SK-N-SH (cell line): ENCODE data around the gene CD101. TPM values are rescaled to one million over a fixed set of nuclear protein-coding genes. Genes with fewer than 3 reads are reported as not detected.

Experiments
- CTCF ChIA-PET: fragments of 300-600, 350-600 bp; formaldehyde crosslinking; extraction: SDS; loops from one replicate; lab custom pipeline; 2021; lab: Yijun Ruan, JAX
- POLR2A ChIA-PET: fragments of 350-600 bp; sonication (Branson Sonifier 250); formaldehyde crosslinking; extraction: SDS; loops from one replicate; lab custom pipeline; 2020; ENCODE audit warnings: antibody characterized with exemption, inconsistent platforms; lab: Yijun Ruan, JAX
- DNase-seq: peaks from one replicate; pipeline ENCODE4 v3.0.0; 2012
- H2AFZ ChIP-seq: fragments of 200-600 bp; sonication (generic); 2 replicates; pipeline ENCODE4 v1.8.1; 2016; ENCODE audit warnings: antibody characterized with exemption, mild to moderate bottlenecking, low read depth
- H3F3A ChIP-seq: fragments of 200-600 bp; sonication (generic); replicated peaks from 2 replicates; pipeline ENCODE3; 2016; ENCODE audit warnings: antibody characterized with exemption, mild to moderate bottlenecking; ENCODE audit not compliant: insufficient read depth
- H3K27ac ChIP-seq, 2 experiments: fragments of 200-500 bp in 1 of 2; fragments of 200-600 bp in 1 of 2; sonication (Bioruptor generic) in 1 of 2; sonication (generic), shearing (Covaris generic) in 1 of 2; 2 replicates each; pipeline versions ENCODE4 v1.5.1 to v1.6.1; 2014 to 2016; ENCODE audit warnings: low read depth in 2 of 2, inconsistent platforms in 1 of 2, low read length in 1 of 2, mild to moderate bottlenecking in 1 of 2, mixed read lengths in 1 of 2
- H3K27me3 ChIP-seq: fragments of 200-600 bp; sonication (generic), shearing (Covaris generic); 2 replicates; pipeline ENCODE4 v1.6.1; 2016; ENCODE audit warnings: mixed run types; ENCODE audit not compliant: insufficient read depth
- H3K36me3 ChIP-seq, 2 experiments: fragments of 200-500 bp in 1 of 2; fragments of 200-600 bp in 1 of 2; sonication (Bioruptor generic) in 1 of 2; sonication (generic) in 1 of 2; replicated peaks in 1 of 2; 2 replicates each; pipeline versions ENCODE3 to v1.5.1; 2014 to 2016; ENCODE audit warnings: low read length in 1 of 2, mild to moderate bottlenecking in 1 of 2; ENCODE audit not compliant: insufficient read depth in 2 of 2, control insufficient read depth in 1 of 2
- H3K4me1 ChIP-seq, 2 experiments: fragments of 200-500 bp in 1 of 2; fragments of 200-600 bp in 1 of 2; sonication (Bioruptor generic) in 1 of 2; sonication (generic), shearing (Covaris generic) in 1 of 2; 2 replicates each; pipeline versions ENCODE4 v1.5.1 to v1.6.1; 2014 to 2016; ENCODE audit warnings: low read depth in 1 of 2, low read length in 1 of 2, mixed run types in 1 of 2; ENCODE audit not compliant: insufficient read depth in 2 of 2, control insufficient read depth in 1 of 2
- H3K4me2 ChIP-seq: fragments of 200-600 bp; sonication (generic), shearing (Covaris generic); 2 replicates; pipeline ENCODE4 v1.6.1; 2017; ENCODE audit warnings: mixed run types
- H3K4me3 ChIP-seq, 2 experiments: fragments of 200-500 bp in 1 of 2; fragments of 200-600 bp in 1 of 2; sonication (Bioruptor generic) in 1 of 2; sonication (generic), shearing (Covaris generic) in 1 of 2; 2 replicates each; pipeline versions ENCODE4 v1.5.1 to v1.8.1; 2014 to 2016; ENCODE audit warnings: low read depth in 2 of 2, inconsistent platforms in 1 of 2, low read length in 1 of 2, mild to moderate bottlenecking in 1 of 2, mixed read lengths in 1 of 2, moderate library complexity in 1 of 2
- H3K79me2 ChIP-seq: fragments of 200-600 bp; sonication (generic); 2 replicates; pipeline ENCODE4 v1.8.1; 2017; ENCODE audit warnings: mild to moderate bottlenecking; ENCODE audit not compliant: insufficient read depth
- H3K9ac ChIP-seq: fragments of 200-600 bp; sonication (generic); 2 replicates; pipeline ENCODE4 v1.6.1; 2017; ENCODE audit warnings: mixed run types
- H3K9me2 ChIP-seq: fragments of 200-600 bp; sonication (generic); 2 replicates; pipeline ENCODE4 v1.6.1; 2017; ENCODE audit warnings: mixed run types
- H3K9me3 ChIP-seq: fragments of 200-600 bp; sonication (generic); 2 replicates; pipeline ENCODE4 v1.6.1; 2017; ENCODE audit warnings: mixed run types, mild to moderate bottlenecking, moderate library complexity
- H4K20me1 ChIP-seq: fragments of 200-600 bp; sonication (generic); 2 replicates; pipeline ENCODE4 v1.6.1; 2017; ENCODE audit warnings: mild to moderate bottlenecking, mixed run types; ENCODE audit not compliant: insufficient read depth
- ELF1 ChIP-seq: IDR thresholded peaks from 2 replicates; pipeline ENCODE4 v1.4.0; 2012
- EP300 ChIP-seq, 2 experiments: IDR thresholded peaks; 2 replicates each; pipeline versions ENCODE4 v1.4.0 to v1.6.1; 2012; ENCODE audit warnings: borderline replicate concordance in 1 of 2, low read depth in 1 of 2, low read length in 1 of 2
- EZH2phosphoT487 ChIP-seq: fragments of 200-600 bp; sonication (generic); IDR thresholded peaks from 2 replicates; pipeline ENCODE4 v1.6.1; 2017; ENCODE audit warnings: low read depth, mixed run types, mild to moderate bottlenecking, antibody characterized with exemption, moderate library complexity, borderline replicate concordance
- FOSL2 ChIP-seq: IDR thresholded peaks from 2 replicates; pipeline ENCODE4 v1.4.0; 2012; ENCODE audit warnings: low read depth, mild to moderate bottlenecking, moderate library complexity, borderline replicate concordance
- FOXM1 ChIP-seq: IDR thresholded peaks from 2 replicates; pipeline ENCODE4 v1.4.0; 2012; ENCODE audit warnings: low read depth, mild to moderate bottlenecking
- MEF2A ChIP-seq: IDR thresholded peaks from 2 replicates; pipeline ENCODE4 v1.4.0; 2012; ENCODE audit warnings: low read depth, borderline replicate concordance
- NRF1 ChIP-seq: IDR thresholded peaks from 2 replicates; pipeline ENCODE4 v1.6.1; 2012; ENCODE audit warnings: low read depth, mild to moderate bottlenecking, low read length
- POLR2AphosphoS5 ChIP-seq: IDR thresholded peaks from 2 replicates; pipeline ENCODE4 v1.6.1; 2012; ENCODE audit warnings: low read depth, low read length
- RCOR1 ChIP-seq: fragments of 150-350 bp; IDR thresholded peaks from 2 replicates; pipeline ENCODE4 v1.6.1; 2017; ENCODE audit warnings: antibody characterized with exemption, low read length
- RFX5 ChIP-seq: IDR thresholded peaks from 2 replicates; pipeline ENCODE4 v1.6.1; 2012; ENCODE audit warnings: mild to moderate bottlenecking, improper control_type of control experiment, low read length
- TEAD4 ChIP-seq: IDR thresholded peaks from 2 replicates; pipeline ENCODE4 v1.4.0; 2012; ENCODE audit warnings: mild to moderate bottlenecking, borderline replicate concordance; ENCODE audit not compliant: insufficient read depth
- YY1 ChIP-seq: IDR thresholded peaks from 2 replicates; pipeline ENCODE4 v1.4.0; 2012; ENCODE audit warnings: low read depth, mild to moderate bottlenecking
- WGBS: methylation state at CpG from one replicate; pipeline ENCODE4 v1.1.6; 2017; ENCODE audit warnings: low lambda C conversion rate; 5-methylcytosine and 5-hydroxymethylcytosine counted together
- polyA plus RNA-seq, 3 experiments: library from polyadenylated mRNA; depleted of rRNA; stranded (reverse); fragments of >200 nt; gene quantifications; 2 replicates each; pipeline ENCODE4 v1.2.3, GENCODE V29; 2012
- TF ChIP-seq, protein P1 (sequence below): fragments of 150-350 bp; IDR thresholded peaks from 2 replicates; pipeline ENCODE4 v1.6.1; 2016; ENCODE audit warnings: mild to moderate bottlenecking, low read depth, low read length
- TF ChIP-seq, protein P2 (sequence below): IDR thresholded peaks from 2 replicates; pipeline ENCODE4 v1.4.0; 2012; ENCODE audit warnings: low read depth
- TF ChIP-seq, protein P3 (sequence below): IDR thresholded peaks from 2 replicates; pipeline ENCODE4 v1.4.0; 2012; ENCODE audit warnings: low read depth, borderline replicate concordance
- TF ChIP-seq, protein P4 (sequence below): fragments of 150-350 bp; IDR thresholded peaks from 2 replicates; pipeline ENCODE4 v1.6.1; 2017; ENCODE audit warnings: antibody characterized with exemption, low read length, low read depth, borderline replicate concordance
- TF ChIP-seq, protein P5 (sequence below): fragments of 200-600 bp; sonication (generic); IDR thresholded peaks from 2 replicates; pipeline ENCODE4 v1.6.1; 2017; ENCODE audit warnings: antibody characterized with exemption, mild to moderate bottlenecking, moderate library complexity

CD101 gene
- polyA plus RNA-seq, 1 of the 3 experiments (the other 2 are of a cell fraction), result 0.16 TPM

DNA sequence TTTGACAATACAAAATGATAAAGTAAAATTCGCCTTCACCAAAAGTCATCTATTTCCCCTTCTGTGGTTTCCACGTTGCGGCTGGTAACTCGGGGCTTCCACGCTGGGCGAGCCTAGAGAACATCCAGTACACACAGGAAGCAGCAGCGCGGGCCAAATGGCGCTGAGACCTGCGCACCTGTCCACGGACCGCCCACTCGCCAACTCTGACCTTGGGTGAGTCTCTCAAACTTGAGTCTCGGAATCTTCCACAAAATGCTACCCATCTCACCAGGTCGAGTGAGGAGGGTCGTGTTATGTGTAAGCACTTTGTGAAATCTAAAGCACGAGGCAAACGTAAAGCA is 57.7 kb downstream of the CD101 start:
- Histone ChIP-seq H3K4me2 (peak overlapping the region; percentile 84), H4K20me1 (no peaks in the 10 kb centered on the region), H3K9ac (peak overlapping the region; percentile 60), H3K27ac (peak overlapping the region; percentile 52 to 83; a peak in 3 of 4 replicates), H3K4me1 (peaks cover 7 to 13% of the 10 kb centered on the region in 2 experiments; a peak in 3 of 4 replicates), H3K9me2 (no peaks in the 10 kb centered on the region), H3K79me2 (peaks cover 8% of the 10 kb centered on the region), H3K4me3 (peak overlapping the region; percentile 76 to 91), H3K36me3 (peaks cover 6 to 9% of the 10 kb centered on the region in 2 experiments), H3K9me3 (no peaks in the 10 kb centered on the region), H3F3A (peaks cover 4% of the 10 kb centered on the region), H3K27me3 (no peaks in the 10 kb centered on the region), H2AFZ (peak overlapping the region; percentile 93)
- DNase-seq, result no peak
- whole genome bisulfite sequencing, result 2% methylated on average over 15 of the region's 18 CpGs
- TF ChIP-seq, protein P1, sequence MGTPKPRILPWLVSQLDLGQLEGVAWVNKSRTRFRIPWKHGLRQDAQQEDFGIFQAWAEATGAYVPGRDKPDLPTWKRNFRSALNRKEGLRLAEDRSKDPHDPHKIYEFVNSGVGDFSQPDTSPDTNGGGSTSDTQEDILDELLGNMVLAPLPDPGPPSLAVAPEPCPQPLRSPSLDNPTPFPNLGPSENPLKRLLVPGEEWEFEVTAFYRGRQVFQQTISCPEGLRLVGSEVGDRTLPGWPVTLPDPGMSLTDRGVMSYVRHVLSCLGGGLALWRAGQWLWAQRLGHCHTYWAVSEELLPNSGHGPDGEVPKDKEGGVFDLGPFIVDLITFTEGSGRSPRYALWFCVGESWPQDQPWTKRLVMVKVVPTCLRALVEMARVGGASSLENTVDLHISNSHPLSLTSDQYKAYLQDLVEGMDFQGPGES, result no peak
- TF ChIP-seq, protein P2, sequence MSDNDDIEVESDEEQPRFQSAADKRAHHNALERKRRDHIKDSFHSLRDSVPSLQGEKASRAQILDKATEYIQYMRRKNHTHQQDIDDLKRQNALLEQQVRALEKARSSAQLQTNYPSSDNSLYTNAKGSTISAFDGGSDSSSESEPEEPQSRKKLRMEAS, result 0 out of 2 replicates have a peak, but pooled peaks have one; percentile 22
- TF ChIP-seq NRF1 (peak; percentile 40; the same call in 1 of the 2 replicates), ELF1 (0 out of 2 replicates have a peak, but pooled peaks have one; percentile 33)
- CTCF ChIA-PET, result interaction anchor here (0.8 to 5.7 kb wide), 12 partner anchors 9 to 575 kb away, joined by 3 to 42 read pairs (median 4); no protein-coding TSS in a partner anchor
- POLR2A ChIA-PET, result interaction anchor here (0.9 kb wide), 1 partner anchor 234 kb away, joined by 3 read pairs; no protein-coding TSS in a partner anchor

DNA sequence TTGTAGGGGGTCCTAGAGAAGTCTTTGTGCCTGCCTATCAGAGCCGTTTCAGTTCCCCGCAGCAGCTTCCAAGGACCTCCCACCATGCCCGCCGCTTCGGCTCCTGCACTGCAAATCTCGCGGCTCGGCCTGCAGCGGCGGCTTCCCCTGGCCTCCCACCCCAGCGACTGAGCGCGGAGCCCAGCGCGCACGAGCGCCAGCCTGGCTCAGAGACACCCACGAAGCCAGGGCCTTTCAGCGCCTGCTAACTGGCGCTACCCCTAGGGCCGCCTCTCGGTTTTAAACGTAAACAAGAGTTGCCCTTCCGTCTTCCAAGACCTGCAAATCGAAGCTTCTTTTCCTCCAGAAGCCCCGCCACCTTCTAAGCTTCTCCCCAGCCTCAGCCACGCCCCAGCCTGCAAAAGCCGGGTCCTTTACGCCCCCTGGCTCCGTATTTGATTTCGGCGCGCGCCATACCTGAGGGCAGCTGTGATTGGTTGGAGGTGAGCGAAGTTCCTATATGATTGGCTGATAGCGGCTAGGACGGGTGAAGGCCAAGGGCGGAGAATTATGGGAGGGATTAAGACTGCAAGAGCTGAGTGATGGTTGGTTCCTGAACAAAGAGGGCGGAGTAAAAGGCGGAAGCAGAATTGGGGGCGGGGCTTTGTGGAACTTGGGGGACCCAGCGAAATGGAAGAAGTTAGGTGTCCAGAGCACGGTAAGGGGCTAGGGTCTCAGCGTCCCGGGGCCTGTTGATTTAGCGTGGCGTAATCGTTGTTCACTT is 58.3 kb downstream of the CD101 start, which contains the start of gene TTF2:
Gene TTF2 (plus strand): TSS at position 649 of the 763 bp plus-strand sequence. CDS start 21 bp downstream, at position 670.
- Histone ChIP-seq H3K9me2 (no peaks in the 10 kb centered on the region), H3K9ac (peak within 1 kb of the TSS; percentile 70), H3K4me2 (peak within 1 kb of the TSS; percentile 84), H3K9me3 (no peaks in the 10 kb centered on the region), H4K20me1 (no peaks in the 10 kb centered on the region), H3K4me3 (peak within 1 kb of the TSS; percentile 76 to 91), H3K36me3 (peaks cover 6 to 9% of the 10 kb centered on the region in 2 experiments), H2AFZ (peak within 1 kb of the TSS; percentile 93), H3K27me3 (no peaks in the 10 kb centered on the region), H3K4me1 (peaks cover 7 to 13% of the 10 kb centered on the region in 2 experiments; a peak in 3 of 4 replicates), H3K27ac (peak within 1 kb of the TSS; percentile 53 to 83; a peak in 3 of 4 replicates), H3K79me2 (peaks cover 8% of the 10 kb centered on the region), H3F3A (peaks cover 4% of the 10 kb centered on the region)
- WGBS, result under 1% methylated on average over 31 of the region's 48 CpGs
- peak; percentile 96 for DNase-seq
- ChIA-PET CTCF (interaction anchor here (0.6 to 5.7 kb wide), 14 partner anchors 8 to 836 kb away, joined by 3 to 42 read pairs (median 3); partner anchors contain the start of gene TRIM45), POLR2A (interaction anchor here (0.5 to 1.1 kb wide), 7 partner anchors 139 to 1063 kb away, joined by 3 to 5 read pairs (median 3); partner anchors contain the start of gene IGSF3)
- TF ChIP-seq YY1 (no peak), EZH2phosphoT487 (no peak), TEAD4 (no peak), MEF2A (no peak), EP300 (IDR thresholded peaks at IDR 0.05; ENCODE audit: borderline replicate concordance in 1 of 2, low read depth in 1 of 2, low read length in 1 of 2) (no peak), ELF1 (peak; percentile 83; the same call in 1 of the 2 replicates), FOSL2 (no peak), FOXM1 (peak; percentile 91), POLR2AphosphoS5 (peak; percentile 49), RFX5 (peak; percentile 46; the same call in 1 of the 2 replicates), RCOR1 (no peak), NRF1 (no peak)
- TF ChIP-seq, protein P2, result no peak; the same call in 1 of the 2 replicates
- TF ChIP-seq, protein P3, sequence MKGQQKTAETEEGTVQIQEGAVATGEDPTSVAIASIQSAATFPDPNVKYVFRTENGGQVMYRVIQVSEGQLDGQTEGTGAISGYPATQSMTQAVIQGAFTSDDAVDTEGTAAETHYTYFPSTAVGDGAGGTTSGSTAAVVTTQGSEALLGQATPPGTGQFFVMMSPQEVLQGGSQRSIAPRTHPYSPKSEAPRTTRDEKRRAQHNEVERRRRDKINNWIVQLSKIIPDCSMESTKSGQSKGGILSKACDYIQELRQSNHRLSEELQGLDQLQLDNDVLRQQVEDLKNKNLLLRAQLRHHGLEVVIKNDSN, result no peak
- TF ChIP-seq, protein P1, result peak; percentile 64
- TF ChIP-seq, protein P4, sequence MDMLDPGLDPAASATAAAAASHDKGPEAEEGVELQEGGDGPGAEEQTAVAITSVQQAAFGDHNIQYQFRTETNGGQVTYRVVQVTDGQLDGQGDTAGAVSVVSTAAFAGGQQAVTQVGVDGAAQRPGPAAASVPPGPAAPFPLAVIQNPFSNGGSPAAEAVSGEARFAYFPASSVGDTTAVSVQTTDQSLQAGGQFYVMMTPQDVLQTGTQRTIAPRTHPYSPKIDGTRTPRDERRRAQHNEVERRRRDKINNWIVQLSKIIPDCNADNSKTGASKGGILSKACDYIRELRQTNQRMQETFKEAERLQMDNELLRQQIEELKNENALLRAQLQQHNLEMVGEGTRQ, result no peak
- TF ChIP-seq, protein P5, sequence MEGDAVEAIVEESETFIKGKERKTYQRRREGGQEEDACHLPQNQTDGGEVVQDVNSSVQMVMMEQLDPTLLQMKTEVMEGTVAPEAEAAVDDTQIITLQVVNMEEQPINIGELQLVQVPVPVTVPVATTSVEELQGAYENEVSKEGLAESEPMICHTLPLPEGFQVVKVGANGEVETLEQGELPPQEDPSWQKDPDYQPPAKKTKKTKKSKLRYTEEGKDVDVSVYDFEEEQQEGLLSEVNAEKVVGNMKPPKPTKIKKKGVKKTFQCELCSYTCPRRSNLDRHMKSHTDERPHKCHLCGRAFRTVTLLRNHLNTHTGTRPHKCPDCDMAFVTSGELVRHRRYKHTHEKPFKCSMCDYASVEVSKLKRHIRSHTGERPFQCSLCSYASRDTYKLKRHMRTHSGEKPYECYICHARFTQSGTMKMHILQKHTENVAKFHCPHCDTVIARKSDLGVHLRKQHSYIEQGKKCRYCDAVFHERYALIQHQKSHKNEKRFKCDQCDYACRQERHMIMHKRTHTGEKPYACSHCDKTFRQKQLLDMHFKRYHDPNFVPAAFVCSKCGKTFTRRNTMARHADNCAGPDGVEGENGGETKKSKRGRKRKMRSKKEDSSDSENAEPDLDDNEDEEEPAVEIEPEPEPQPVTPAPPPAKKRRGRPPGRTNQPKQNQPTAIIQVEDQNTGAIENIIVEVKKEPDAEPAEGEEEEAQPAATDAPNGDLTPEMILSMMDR, result no peak
